22Rv1 (cell line): ENCODE data around the gene COBL.

Source experiments
- ZFX ChIP-seq: fragments of 450-650 bp; IDR thresholded peaks from 2 replicates; pipeline ENCODE4 v1.6.1; 2017; ENCODE audit warnings: antibody characterized with exemption, borderline replicate concordance
- TF ChIP-seq, protein P1 (sequence below): fragments of 450-650 bp; IDR thresholded peaks from 2 replicates; pipeline ENCODE4 v1.5.1; 2017; ENCODE audit warnings: mild to moderate bottlenecking

DNA sequence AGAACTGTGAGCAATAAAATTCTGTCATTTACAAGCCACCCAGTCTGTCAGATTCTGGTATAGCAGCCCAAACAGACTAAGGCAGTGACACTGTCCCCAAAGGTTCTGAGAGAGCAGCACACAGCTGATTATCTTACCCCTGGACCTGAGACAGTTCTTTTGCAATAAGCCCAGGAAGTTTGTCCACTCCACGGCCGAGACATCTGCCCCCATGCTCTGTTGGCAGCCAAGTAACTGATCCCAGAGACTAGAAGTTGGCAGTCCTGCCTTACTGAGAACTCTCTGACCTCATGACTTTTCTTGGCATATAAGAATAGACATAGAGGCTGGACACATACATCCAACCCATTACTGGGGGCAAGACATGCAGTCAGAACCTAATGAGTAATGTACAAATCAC lies 290.9 kb downstream of the COBL start:
- TF ChIP-seq, protein P1, sequence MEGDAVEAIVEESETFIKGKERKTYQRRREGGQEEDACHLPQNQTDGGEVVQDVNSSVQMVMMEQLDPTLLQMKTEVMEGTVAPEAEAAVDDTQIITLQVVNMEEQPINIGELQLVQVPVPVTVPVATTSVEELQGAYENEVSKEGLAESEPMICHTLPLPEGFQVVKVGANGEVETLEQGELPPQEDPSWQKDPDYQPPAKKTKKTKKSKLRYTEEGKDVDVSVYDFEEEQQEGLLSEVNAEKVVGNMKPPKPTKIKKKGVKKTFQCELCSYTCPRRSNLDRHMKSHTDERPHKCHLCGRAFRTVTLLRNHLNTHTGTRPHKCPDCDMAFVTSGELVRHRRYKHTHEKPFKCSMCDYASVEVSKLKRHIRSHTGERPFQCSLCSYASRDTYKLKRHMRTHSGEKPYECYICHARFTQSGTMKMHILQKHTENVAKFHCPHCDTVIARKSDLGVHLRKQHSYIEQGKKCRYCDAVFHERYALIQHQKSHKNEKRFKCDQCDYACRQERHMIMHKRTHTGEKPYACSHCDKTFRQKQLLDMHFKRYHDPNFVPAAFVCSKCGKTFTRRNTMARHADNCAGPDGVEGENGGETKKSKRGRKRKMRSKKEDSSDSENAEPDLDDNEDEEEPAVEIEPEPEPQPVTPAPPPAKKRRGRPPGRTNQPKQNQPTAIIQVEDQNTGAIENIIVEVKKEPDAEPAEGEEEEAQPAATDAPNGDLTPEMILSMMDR, result no peak
- TF ChIP-seq ZFX, result no peak
